ENCODE results near the gene FAM193A. TPM values are rescaled to one million over a fixed set of nuclear protein-coding genes. Genes with fewer than 3 reads are reported as not detected.

Gene FAM193A
- total RNA-seq, 6 experiments from 2014 or later = 8.5 to 12.3 (median 9.7) TPM

DNA sequence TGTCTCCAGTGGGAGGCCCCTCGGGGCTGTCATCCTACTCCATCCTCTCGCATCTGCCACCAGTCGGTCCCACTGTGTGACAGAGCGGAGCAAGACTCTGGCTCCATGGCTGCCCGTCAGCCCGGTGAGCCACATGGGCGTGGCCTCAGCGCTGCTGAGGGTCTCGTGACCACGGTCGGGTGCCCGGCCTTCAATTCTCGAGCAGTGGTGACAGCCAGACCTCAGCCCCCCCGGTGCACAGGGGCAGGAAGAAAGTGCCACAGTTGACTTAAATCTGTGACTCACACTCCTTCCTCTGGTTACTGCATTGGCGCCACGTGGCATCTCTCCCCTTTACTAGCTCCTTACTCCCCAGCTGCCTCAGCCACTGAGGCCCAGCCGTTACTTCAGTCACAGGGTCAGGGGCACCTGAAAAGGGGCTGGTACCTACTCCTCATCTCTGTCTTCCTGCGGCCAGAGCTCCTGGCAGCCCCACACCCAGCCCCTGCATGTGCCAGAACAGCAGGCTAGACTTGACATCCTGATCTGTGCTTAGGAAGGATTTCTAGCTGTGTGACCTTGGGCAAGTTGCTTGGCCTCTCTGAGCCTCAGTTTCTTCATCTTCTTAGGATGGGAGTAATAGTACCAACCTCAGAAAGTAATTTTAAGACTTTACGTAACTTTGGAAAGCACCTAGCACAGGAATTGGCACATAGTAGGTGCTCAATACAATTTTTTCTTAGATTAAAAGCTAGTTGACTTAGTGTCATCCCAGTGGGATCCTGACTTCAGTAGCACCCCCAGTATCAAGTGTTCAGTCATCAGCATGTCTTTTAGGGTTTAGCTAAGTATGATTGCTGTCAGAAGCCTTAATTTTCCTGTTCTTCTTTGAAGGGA is 153.6 kb downstream of the FAM193A start:
- ATAC-seq (no peak), DNase-seq (no peak)
- intact Hi-C loops (cut with DNase I) = no loop called here
- Histone ChIP-seq H3K4me3 (no peak overlapping the region), H3K27me3 (no peaks in the 10 kb centered on the region), H3K27ac (no peak overlapping the region), H3K4me1 (no peaks in the 10 kb centered on the region), H3K36me3 (peaks cover 0 to 73% (median 17%) of the 10 kb centered on the region in 4 donors), H3K9me3 (no peaks in the 10 kb centered on the region)
- WGBS (ENCODE audit: insufficient coverage, low coverage, low lambda C conversion rate, missing lambda C conversion rate) = 70% methylated on average over 16 of the region's 19 CpGs
- TF ChIP-seq POLR2A (IDR thresholded peaks at IDR 0.05) = no peak
- TF ChIP-seq, protein P1, sequence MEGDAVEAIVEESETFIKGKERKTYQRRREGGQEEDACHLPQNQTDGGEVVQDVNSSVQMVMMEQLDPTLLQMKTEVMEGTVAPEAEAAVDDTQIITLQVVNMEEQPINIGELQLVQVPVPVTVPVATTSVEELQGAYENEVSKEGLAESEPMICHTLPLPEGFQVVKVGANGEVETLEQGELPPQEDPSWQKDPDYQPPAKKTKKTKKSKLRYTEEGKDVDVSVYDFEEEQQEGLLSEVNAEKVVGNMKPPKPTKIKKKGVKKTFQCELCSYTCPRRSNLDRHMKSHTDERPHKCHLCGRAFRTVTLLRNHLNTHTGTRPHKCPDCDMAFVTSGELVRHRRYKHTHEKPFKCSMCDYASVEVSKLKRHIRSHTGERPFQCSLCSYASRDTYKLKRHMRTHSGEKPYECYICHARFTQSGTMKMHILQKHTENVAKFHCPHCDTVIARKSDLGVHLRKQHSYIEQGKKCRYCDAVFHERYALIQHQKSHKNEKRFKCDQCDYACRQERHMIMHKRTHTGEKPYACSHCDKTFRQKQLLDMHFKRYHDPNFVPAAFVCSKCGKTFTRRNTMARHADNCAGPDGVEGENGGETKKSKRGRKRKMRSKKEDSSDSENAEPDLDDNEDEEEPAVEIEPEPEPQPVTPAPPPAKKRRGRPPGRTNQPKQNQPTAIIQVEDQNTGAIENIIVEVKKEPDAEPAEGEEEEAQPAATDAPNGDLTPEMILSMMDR (IDR thresholded peaks at IDR 0.05) = no peak

DNA sequence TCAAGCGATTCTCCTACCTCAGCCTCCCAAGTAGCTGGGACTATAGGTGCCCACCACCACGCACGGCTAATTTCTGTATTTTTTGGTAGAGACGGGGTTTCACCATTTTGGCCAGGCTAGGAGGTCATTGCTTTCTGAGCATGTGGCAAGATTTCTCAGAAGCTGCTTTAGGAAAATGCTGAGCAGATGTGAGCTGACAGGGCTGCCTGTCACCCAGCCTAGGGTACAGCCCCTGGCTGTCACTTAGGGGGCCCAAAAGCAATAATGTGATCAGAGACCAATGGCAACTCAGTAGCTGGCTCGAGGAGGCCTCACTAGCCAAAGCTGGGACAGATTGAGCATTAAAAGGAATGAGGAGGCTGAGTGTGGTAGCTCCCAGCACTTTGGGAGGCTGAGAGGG is 154.9 kb downstream of the FAM193A start:
- Histone ChIP-seq H3K27me3 (no peaks in the 10 kb centered on the region), H3K4me1 (no peaks in the 10 kb centered on the region), H3K4me3 (no peak overlapping the region), H3K27ac (no peak overlapping the region), H3K9me3 (no peaks in the 10 kb centered on the region), H3K36me3 (peaks cover 0 to 78% (median 19%) of the 10 kb centered on the region in 4 donors)
- intact Hi-C loops (cut with DNase I) = no loop called here
- no peak for TF ChIP-seq POLR2A (IDR thresholded peaks at IDR 0.05)
- TF ChIP-seq, protein P1 (IDR thresholded peaks at IDR 0.05) = no peak
- 87% methylated on average over 5 of the region's 5 CpGs for WGBS (ENCODE audit: insufficient coverage, low coverage, low lambda C conversion rate, missing lambda C conversion rate)
- ATAC-seq (no peak), DNase-seq (no peak)

DNA sequence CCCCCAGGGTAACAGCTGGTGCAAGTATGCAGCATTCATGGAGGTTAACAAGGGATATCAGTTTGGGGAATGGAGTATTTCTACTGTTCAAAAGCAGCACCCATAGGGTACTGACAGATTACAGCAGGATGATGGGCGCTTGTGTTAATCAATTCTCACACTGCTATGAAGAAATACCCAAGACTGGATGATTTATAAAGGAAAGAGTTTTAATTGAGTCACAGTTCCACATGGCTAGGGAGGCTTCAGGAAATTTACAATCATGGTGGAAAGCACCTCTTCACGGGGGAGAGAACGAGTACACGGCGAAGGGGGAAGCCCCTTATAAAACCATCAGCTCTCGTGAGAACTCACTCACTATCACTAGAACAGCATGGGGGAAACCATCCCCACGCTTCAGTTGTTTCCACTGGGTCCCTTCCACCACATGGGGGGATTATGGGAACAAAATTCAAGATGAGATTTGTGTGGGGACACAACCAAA is 155.5 kb downstream of the FAM193A start:
- DNase-seq (no peak), ATAC-seq (no peak)
- H3K27me3 ChIP-seq = no peaks in the 10 kb centered on the region
- TF ChIP-seq, protein P1 (IDR thresholded peaks at IDR 0.05) = no peak
- TF ChIP-seq POLR2A (IDR thresholded peaks at IDR 0.05) = no peak
- no peak overlapping the region for H3K27ac ChIP-seq
- H3K36me3 ChIP-seq = peaks cover 0 to 82% (median 18%) of the 10 kb centered on the region in 4 donors
- H3K9me3 ChIP-seq = no peaks in the 10 kb centered on the region
- no peak overlapping the region for H3K4me3 ChIP-seq
- WGBS (ENCODE audit: insufficient coverage, low coverage, low lambda C conversion rate, missing lambda C conversion rate) = 94% methylated on average over 2 of the region's 7 CpGs
- intact Hi-C loops (cut with DNase I) = no loop called here
- no peaks in the 10 kb centered on the region for H3K4me1 ChIP-seq

DNA sequence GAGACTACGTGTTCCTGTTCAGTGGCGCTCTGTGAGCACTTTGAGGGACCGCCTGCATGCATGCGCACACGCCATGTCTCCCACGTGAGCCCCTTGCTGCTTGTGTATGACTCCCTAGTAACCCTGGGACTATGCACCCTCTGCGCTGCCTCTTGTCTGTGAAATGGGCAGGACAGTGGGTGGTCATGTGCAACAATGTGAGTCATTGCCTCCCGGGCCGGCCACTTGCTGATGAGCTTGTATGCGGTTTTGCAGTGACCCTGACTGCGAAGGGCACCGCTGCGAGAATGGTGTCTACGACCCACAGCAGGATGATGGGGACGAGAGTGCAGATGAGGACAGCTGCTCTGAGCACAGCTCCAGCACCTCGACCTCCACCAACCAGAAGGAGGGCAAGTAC is 158.2 kb downstream of the FAM193A start:
- peaks cover 0 to 67% (median 16%) of the 10 kb centered on the region in 4 donors for H3K36me3 ChIP-seq
- DNase-seq (no peak), ATAC-seq (no peak)
- H3K27me3 ChIP-seq = no peaks in the 10 kb centered on the region
- WGBS (ENCODE audit: insufficient coverage, low coverage, low lambda C conversion rate, missing lambda C conversion rate) = 100% methylated on average over 3 of the region's 16 CpGs
- no peaks in the 10 kb centered on the region for H3K9me3 ChIP-seq
- no peak overlapping the region for H3K27ac ChIP-seq
- TF ChIP-seq, protein P1 (IDR thresholded peaks at IDR 0.05) = no peak
- no peak for TF ChIP-seq POLR2A (IDR thresholded peaks at IDR 0.05)
- H3K4me3 ChIP-seq = no peak overlapping the region
- intact Hi-C loops (cut with DNase I) = no loop called here
- H3K4me1 ChIP-seq = peaks cover 0 to 19% (median 9%) of the 10 kb centered on the region in 4 donors

Measured in right lobe of liver (tissue), 6 donors.